Left kidney (tissue), 2 donors: ENCODE data around the gene MTMR3. TPM values are rescaled to one million over a fixed set of nuclear protein-coding genes. Genes with fewer than 3 reads are reported as not detected.

Experiments used
- DNase-seq: peaks from one replicate; pipeline ENCODE4 v3.0.0-alpha.2; 2013
- polyA plus RNA-seq: library from polyadenylated mRNA; unstranded; fragments of 120-200 nt; gene quantifications from one replicate; pipeline ENCODE4 v1.2.1, GENCODE V29; 2013; ENCODE audit not compliant: insufficient read length

The MTMR3 gene
- polyA plus RNA-seq, 1 donor = 47.7 TPM

DNA sequence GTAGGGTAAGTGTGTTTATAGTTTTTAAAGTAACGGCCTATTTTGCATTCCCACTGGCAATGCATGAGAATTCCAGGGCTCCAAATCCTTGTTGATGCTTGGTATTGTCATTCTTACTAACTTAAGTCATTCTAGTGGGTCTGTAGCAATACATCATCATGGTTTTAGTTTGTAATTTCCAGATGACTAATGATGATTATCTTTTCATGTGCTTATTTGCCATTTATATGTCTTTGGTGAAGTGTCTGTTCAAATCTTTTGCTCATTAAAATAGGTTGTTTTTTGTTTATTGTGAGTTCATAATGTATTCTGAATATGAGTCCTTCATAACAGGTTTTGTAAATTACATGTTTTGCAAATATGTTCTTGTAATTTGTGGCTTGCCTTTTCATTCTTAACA, 31.2 kb downstream of the MTMR3 start:
- no peak for DNase-seq

DNA sequence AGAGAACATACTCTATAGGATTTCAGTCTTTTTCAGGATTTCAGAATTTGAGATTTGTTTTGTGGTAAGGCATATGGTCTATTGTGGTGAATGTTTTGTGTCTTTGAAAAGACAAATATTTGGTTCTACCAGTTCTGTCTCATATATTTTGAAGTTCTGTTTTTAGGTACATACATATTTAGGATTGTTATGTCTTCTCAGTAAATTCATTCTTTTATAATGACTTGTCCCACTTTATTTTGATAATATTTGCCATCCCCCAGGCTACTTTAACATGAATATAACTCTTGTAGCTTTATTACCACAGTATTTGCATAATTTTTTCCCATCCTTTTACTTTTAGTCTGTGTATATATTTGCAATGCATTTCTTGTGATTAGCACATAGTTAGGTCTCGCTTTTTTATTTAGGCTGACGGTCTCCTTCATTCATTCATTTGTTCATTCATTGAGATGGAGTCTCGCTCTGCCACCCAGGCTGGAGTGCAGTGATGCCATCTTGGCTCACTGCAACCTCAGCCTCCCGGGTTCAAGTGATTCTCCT, 32.1 kb downstream of the MTMR3 start:
- no peak for DNase-seq

DNA sequence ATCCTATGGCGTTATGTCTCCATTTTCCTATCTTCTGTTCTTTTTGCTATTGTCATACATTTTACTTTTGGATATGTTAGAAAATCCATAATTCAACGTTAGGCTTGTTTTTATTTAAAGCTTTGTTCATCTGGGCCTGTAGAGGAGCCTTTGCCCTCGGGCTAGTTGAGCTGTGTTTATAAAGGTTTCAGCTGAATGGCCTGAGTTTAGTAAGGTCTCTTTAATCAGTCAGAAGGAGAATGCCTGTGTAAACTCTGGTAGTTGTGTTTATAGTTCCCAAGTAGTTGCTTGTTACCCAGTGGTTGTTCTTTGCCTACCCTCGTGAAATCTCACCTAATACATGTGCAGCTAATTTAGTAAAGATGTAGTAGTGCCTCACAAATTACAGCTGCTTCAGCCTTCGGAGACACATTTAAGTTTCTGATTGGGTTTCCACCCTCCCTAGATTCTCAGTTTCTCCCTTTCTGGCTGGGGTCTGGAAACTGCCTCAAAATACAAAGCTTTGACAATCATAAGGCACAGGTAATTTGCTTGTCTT, 33.1 kb downstream of the MTMR3 start:
- DNase-seq = no peak

DNA sequence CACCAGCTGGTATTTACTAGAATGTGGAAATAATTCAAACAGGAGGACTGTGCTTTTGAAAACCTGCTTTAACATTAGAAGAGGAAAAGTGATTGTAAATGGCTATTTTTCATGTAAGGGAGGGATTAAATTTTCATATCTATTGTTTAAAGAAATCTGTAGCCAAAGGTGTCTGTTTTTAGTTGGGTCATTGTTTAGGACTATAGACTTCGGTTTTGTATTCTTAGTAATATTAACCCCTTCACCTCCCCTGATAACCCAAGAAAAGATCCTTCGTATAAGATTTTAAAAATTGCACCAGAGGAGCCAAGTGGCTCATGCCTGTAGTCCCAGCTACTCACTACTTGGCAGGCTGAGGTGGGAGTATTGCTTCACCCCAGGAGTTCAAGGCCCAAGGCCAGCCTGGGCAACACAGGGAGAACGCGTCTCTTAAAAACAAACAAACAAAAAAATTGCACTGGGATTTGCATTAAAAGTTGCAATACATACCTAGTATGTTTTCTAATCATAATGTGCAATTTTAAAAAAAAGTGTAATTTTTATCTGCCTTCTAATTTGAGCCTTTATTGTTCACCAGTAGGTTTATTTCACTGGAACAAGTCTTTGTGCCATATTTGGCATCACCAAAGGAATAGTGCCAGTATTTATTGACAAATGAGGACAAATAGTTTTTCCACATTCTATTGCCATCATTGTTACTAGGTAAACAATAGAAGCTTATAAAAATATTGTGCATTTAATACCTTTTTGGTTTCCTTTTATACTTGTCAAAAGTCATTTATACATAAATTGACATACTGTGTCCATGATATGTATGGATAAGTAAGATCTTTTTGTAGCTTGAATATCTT, 34.3 kb downstream of the MTMR3 start:
- no peak for DNase-seq

DNA sequence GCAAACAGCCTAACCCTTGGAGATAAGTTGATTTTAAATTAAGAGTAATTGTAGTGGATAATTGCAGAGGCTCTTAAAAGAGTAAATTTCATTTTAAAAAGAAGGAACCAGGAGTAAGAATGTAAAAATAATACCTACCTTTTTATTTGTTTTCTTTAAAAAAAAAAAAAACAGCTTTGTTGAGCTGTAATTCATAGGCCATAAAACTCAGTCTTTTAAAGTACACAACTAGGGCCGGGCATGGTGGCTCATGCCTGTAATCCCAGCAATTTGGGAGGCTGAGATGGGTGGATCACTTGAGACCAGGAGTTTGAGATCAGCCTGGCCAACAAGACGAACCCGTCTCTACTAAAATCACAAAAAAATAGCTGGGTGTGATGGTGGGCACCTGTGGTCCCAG, 42.4 kb downstream of the MTMR3 start:
- no peak for DNase-seq

DNA sequence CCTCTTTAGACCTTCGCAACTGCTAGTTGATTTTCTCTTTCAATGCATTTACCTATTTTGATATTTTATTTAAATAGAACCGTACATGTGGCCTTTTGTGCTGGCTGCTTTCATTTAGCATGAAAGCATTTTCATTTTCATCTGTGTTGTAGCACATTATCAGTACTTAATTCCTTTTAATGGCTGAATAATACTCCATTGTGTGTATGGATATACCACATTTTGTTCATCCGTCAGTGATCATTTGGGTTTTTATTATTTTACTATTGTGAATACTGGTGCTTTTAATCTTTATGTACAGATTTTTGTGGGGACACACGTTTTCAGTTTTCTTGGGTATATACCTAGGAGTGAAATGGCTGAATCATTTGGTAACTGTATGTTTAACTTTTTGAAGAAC, 43.1 kb downstream of the MTMR3 start:
- DNase-seq = no peak

DNA sequence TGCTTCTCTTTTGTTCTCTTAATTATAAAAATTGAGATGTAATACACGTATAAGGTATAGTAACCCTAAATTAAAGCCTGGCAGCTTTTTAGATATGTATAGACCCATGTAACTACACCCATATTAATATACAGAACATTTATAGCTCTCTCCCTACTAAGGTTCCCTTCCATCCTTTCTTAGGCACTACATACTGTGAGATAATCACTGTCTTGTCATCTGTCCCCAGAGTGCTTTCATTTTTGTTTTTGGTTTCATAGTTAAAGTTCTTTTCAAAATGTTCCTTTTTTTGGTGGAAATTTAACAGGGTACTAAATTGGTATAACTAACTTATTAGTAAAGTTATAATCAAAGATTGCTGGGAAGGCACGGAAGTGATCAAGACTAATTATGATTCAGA, 49.2 kb downstream of the MTMR3 start:
- DNase-seq = no peak

DNA sequence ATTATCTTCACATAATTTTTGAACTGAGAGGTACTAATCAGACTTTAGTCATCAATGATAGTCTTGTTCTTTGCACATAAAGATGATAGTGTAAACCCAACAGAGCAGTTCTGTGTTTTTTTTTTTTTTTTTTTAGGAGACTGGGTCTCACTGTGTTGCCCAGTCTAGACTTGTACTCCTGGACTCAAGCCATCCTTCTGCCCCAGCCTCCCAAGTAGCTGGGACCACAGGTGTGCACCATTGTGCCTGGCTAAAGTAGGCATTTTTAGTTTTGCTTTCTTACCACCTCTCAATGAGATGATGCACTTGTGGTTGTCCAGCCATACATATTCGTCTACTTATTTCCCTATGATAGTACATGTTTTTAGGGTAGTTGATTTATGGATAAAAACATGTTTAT, 50.6 kb downstream of the MTMR3 start:
- no peak for DNase-seq

DNA sequence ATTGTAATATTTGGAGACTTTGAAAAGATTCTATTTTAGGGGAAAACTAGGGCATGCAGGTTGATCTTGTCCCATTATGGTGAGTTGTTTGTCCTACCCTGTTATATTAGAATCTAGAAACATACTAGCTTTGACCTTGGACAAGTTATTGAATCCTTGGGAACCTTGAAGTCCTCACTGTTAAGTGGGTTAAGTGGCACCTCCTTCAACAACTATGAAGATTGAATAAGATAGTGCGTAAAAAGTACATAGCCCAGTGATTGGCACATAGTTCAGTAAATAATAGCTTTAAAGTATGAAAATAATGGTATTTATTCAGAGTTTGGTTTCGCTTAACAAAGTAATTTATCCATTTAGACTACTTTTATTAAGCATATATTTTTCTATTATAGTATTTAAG, 51.6 kb downstream of the MTMR3 start:
- no peak for DNase-seq

DNA sequence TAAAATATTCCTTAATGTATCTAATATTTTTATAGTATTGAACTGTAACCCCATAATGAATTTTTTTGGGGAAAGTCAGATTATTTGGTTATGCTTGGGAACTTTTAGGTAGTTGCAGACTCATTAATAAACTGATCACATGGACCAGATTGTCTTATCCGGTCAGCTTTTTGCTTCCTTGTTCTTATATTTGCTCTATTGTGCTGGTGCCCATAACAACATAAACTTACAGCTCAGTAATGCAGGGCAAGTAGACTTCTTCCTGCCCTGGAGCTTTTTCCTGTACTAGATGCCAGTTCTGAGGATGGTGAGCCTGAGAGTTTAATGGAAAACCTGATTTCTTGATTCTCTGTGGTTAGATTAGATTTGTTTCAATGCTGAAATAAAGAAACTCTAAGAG, 53.2 kb downstream of the MTMR3 start:
- DNase-seq = no peak

DNA sequence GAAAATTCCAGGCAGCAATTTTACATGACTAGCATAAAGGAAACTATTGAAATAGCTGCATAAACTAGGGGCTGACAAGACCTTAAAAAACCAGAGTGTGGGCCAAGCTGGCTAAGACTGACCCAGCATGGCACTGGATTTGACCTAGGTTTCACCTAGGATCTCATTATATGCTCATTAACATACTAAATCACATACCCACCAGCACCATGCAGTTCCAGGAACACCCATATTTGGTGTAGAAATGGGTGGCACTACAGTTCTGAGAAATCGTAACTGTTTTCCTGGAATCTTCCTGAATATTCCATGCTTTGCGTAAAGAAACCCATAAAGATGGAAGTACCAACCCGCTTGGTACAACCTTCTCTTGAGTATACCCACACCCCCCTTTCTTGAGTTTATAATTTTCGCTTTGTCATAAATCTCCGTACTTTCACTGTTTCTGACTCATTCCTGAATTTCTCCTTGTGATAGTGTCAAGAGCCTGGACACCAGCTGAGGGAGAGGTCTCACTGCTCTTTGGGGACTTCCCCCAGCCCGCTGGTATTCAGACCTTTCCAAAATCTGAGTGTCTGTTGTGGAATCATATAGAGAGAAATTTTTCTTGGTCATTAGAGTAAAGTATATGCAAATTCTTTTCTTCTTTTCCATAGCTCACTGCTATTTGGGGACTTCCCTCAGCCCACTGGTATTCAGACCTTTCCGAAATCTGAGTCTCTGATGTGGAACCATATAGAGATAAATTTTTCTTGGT, 55.1 kb downstream of the MTMR3 start:
- DNase-seq = no peak

DNA sequence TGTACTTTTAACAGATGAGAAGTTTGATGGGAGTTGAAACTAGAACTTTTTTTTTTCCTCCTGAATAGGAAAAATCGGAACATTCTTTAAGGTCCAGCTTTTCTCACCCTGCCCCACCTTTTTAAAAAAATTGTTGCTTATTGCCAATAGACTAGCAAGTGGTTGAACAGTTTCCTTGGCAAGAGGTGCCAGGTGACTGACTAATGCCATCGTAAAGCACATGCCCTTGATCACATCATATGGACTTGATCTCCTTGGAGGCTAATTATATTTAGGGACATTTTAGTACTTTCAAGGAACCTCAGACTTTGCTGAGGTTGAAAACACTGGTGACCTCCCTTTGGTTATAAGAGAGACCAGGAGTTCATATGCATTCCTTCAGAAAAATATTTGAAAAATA, 57.6 kb downstream of the MTMR3 start:
- DNase-seq = no peak

DNA sequence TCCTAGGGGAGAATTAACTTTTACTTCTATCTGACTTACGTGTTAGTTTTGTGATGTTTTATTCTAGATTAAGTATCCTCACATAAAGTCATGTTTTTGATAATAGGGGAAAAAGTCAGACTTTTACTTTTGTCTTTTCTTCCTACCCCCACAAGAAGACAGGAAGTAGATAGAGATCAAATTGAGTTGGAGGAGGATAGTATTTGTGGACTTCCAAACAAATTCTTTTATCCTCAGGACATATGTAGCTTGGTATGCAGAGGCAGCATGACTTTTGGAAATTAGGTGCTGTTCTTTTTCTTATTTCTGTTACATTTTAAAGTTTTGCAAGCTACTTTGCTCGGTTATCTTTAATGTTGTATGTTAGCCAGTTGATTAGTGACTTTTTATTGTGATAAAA, 61.4 kb downstream of the MTMR3 start:
- DNase-seq = no peak

DNA sequence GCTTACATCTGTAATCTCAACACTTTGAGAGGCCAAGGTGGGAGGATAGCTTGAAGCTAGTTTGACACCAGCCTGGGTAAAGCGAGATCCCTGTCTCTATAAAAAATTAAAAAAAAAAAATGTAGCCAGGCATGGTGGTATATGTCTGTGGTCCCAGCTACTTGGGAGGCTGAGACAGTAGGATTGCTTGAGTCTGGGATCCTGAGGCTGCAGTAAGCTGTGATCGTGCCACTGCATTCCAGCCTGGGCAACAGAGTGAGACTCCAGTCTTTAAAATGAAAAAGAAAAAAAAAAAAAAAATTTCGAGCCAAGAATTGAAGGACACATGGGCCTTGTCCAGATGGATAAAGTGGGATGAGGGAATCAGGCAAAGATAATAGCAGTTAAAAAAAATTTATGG, 62.5 kb downstream of the MTMR3 start:
- no peak for DNase-seq

DNA sequence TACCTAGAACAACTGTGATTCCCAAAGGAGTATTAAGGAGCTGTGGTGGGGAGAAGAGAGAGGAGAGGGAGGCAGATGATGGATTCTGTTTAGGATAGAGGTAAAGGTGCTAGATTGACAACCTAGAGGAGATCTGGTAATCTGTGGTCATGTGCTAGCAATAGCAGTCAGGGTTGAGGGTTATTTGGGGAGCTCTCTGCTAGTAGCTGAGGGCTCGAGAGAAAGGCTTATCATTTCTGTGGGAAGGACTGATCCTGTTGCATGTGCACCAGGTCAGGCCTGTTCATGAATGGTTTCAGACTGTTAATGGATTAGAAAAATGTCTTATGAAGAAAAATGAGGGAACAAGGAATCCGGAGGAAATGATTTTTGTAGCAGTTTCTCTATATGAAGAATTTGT, 63.2 kb downstream of the MTMR3 start:
- DNase-seq = no peak

DNA sequence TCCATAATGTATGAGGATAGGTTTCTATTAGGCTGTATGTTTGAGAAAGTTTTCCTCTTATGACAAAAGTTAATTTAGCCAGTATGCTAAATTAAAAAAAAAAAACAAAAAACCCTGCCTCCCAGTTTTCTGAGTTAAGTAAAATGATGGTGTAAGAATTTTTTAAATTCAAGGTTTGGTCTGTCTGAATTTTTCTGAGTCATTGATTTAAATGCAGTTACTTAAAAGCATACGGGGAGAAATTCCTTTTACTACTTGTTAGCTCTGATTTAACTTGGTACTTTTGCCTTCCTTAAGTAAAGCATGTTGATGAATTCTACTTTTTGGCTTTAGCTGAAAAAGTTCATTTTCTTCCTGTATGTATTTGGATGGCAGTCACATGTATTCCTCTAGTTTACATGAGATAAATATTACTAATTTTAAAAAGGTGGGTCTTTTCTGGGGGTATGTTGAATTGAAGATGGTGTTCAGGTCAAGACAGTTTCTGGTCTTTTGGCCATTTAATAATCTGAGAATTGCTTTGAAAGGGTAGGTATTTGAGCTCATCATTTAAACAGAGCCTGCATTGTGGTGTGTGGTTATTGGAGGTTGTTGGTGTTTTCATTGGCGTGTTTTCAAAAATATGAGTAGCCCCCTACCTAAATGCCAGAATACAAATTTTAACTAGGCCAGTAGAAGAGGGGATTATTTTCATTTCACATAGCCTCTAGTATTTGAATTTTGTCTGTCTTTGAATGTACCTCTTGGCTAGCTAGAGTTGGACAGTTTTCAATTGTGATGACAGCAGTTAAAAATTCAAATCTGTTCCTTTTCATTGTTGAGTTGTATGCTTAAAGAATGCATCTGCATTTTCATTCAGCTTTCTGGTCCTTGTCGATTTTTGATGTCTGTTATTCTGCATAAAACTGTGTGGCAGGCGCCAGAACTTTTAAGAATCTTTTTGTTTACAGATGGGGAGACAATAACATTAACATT, 64.7 kb downstream of the MTMR3 start:
- DNase-seq = no peak

DNA sequence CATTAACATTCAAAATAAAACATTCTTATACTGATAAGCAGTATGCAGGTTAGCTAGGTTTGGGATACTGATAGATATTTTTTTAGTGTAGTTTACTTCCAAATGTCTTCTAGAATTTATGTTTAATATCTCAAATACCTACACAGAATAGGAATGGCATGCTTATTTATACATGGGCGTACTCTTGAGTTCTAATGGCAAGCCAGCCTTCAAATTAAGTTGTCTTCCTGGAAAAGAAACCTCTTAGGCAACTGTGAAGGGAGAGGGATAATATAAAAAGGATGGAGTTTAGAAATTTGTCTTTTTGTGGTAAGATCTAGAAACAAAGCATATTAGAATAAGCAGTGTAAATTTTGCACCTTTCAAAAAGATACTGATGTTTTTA, 65.4 kb downstream of the MTMR3 start:
- DNase-seq = no peak

DNA sequence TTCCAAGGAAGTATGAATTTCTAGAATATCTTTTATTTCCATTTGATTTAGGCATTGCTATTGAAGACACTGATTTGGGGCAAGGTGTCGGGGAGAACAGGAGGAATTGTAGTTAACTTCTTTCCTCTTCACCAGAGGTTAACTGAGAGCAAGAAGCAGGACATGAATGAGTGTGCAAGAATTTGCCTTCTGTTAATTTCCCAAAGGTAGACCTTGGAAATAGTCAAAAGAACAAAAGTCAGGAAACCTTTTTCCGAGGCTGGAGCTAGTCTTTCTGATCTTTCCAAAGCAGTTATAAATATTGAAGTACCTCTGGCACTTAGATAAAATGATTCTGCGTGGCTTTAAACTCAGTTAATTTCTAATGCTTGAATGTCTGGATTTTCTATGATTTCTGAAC, 66.9 kb downstream of the MTMR3 start:
- no peak for DNase-seq

DNA sequence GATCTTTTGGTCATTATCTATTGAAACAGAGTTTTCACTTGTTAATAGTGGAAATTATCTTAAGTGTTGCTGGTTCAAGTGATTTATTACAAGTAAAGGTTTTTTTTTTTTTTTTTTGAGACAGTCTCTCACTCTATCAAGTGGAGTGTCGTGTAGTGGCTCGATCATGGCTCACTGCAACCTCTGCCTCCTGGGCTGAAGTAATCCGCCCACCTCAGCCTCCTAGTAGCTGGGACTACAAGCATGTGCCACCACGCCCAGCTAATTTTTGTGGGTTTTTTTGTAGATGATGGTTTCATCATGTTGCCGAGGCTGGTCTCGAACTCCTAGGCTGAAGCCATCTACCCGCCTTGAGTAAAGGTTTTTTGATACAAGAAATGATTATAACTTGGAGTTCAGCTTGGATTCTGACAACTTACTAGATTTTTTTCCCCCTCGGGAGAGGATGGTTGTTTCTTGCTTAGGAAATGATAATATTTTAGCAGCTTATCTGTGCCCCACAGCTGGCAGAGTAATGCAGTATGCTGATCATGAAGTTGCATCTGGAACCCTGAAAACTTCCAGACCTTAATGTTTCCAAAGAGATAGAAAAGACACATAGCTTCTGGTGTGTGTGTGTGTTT, 68.9 kb downstream of the MTMR3 start:
- DNase-seq = no peak

DNA sequence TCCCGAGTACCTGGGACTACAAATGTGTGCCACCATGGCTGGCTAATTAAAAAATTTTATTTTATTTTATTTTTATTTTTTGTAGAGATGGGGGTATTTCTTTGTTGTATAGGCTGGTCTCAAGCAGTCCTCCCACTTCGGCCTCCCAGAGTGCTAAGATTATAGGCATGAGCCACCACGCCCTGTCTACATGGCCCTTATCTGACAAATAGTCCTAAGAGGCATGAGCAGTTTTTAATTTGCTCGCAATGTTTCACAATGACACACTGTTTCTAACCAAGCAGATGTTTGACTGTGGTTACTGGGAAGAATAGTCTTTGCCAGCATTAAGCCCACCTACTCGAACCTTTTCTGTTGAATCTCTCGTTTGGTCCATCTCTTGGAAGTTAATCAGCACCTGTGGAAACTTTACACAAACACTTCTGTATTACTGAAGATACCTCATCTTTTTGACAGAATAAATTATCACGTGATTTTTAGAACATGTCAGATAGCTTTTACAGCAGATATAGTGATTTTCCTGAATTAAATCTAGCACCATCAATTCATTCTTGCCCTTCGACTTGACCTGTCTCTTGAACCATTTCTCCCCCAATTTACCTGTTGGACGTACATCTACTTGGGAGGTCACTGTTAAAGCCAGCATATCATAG, 71.4 kb downstream of the MTMR3 start:
- DNase-seq = no peak

DNA sequence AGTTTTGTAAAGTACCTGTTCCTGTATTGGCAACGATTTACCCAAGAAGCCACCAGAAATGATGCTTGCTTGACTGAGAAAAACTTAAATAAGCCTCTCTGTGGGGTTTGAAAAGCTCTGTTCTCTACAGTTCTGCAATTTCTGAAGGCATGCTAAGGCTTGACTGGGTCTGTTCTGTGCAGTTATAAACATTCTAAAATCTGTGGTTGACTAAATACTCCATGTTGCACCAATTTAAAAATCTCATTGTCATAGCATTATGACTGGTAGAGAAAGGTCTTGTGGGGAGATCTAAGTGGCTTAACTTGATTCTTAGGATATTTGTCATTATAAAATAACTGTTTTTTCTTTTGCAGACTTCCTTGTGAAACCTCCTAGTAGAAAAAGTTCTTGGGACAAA, 73.7 kb downstream of the MTMR3 start:
- no peak for DNase-seq
